GM21381 (cell line): Measurements from ENCODE around the gene MGAT4A.
"Not testable (repeated sequence)": the region's sequence is repeated elsewhere in the genome, so short reads cannot be mapped to it uniquely, and the experiment has no call there.

Experiments used
- ATAC-seq: cut with Tn5 transposase; IDR thresholded peaks from one replicate; pipeline ENCODE4 v1.9.1; 2021; ENCODE audit warnings: mild to moderate bottlenecking, moderate library complexity; ENCODE audit not compliant: unreplicated experiment

MGAT4A gene

DNA sequence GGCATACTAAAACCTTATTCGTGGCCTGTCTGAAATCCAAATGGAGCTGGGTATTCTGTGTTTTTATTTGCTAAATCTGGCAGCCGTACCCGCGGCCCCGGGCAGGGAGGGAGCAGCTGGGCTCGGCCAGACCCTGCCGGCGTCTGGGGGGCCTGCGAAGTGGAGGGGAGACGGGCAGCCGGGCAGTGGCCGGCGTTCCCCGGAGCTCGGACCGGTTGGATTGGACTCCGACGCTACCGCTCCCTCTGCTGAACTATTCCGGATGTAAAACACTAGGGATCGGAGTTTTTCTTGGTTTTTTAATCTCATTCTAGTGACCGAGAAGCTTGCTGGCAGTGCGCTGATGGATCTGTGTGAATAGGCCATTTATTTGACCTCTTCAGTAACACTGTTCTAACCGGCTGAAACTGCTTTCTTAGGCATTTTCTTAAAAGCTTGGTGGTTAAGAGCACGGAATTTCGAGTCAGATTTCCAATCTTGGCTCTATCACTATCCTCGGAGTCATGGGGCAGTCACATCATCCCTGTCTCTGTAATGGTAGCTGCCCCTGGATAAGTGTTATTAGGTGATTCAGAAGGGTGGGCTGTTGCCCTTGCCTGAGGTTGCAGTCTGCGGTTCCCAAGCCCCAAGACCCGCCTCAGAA is 121.8 kb downstream of the MGAT4A start:
- ATAC-seq, result peak; percentile 11

DNA sequence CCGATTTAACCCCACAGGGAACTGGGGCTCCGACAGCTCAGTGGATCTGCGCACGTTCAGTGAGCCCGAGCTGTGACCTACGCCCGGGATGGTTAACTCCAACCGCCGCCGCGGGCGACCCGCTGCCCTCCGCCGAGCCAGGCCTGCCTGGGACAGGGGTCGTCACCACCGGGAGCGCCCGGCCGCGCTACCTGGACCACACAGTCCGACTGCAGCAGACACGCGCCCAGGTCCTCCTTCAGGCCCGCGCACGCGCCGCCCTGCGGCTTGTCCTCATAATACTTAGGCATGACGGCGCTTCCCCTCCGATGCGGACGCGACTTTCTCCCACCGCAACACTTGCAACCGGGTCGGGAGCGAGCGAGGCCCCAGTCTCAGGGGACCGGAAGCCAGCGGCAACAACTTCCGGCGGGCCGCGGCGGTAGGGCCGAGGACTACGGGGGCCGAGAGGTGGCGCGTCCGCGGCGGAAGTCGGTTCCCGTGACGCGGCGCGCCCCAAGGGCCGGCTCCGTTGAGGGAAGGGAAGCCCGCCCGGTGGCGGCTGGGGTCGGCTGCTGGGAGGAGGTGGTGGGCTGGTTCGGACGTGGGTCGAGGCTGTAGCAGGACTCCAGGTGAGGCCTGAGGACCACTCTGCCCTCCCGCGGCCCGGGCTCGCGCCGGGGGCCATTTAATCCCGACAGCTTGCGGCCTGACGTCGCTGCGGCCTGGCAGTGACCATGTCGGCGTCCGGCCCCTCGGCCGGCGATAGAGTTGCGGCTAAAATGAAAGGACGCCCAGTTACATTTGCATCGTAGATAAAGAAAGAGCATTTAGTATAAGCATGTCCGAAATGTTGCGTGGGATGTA is 122.6 kb downstream of the MGAT4A start, which contains the start of the genes COA5 and UNC50:
Gene COA5, minus strand, starts transcription at position 397 of the 846 bp plus-strand sequence. Its CDS starts 107 bp downstream, at position 290.
Gene UNC50, plus strand, starts transcription at position 474 of the 846 bp plus-strand sequence. CDS start 1,171 bp downstream, outside the sequence.
- peak; percentile 91 for ATAC-seq

DNA sequence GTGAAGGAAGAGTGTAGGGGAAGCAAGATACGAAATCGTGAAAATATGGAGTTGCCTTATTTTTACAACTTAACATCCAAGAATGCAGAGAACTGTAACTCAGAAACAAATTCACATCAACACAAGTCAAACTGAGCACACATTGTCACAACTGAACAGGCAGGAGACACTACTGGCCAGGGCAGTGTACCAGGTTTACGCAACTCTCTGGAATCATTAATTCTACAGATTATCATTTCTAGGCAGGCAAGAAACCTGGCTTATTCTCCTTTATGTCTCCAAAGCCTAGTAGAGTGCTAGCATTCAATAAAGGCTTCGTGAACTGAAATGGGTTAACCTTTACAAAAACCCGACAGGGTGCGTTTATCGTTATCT is 123.2 kb downstream of the MGAT4A start:
- ATAC-seq, result no peak

DNA sequence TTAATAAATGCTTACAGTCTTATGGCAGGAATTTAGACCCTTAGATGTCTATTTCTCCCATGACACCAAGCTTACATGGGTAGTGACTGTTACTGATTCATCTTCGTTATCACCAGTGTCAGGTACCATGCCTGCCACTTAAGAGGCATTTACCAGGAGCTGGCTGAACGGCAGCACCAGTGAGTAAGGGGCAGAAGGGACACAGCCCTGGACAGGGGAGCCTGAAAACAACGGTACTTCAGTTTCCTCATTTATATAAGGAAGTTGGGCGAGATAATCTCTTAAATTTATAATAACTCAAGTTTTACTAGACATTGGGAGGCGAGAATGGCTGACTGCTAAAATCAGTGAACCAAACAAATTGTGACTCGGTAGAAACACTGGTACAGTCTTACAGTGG is 123.8 kb downstream of the MGAT4A start:
- no peak for ATAC-seq

GRCh38 chr2:98606431-98606830 is 124.5 kb downstream of the MGAT4A start:
- no peak for ATAC-seq

GRCh38 chr2:98605076-98605475 is 125.9 kb downstream of the MGAT4A start:
- ATAC-seq, result no peak

GRCh38 chr2:98604547-98604946 is 126.4 kb downstream of the MGAT4A start:
- no peak for ATAC-seq

GRCh38 chr2:98601532-98602132 is 129.3 kb downstream of the MGAT4A start:
- peak; percentile 81 for ATAC-seq

DNA sequence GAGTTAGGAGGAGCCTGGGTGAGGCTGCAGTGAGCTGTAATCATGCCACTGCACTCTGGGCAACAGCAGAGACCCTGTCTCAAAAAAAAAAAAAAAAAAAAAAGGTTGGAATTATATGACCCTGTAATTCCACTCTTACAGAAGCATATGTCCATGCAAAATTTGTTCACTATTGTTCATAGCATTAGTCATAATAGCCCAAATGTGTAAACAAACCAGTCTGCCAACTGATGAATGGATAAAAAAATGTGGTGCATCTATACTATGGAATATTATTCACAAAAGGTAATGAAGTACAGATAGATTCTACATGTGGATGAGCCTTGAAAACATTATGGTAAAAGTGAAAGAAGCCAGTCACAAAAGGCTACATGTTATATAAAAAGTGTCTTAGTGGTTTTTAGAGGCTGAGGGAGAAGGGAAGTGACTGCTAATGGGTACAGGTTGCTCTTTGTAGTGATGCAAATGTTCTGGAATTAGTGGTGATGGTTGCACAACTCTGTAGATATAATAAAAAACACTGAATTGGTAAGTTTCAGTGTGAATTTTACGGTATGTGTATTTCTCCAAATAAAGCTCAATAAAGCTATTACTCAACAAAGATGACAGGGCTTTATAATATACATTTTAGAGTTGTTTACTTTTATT is 132.0 kb downstream of the MGAT4A start:
- ATAC-seq, result no peak

DNA sequence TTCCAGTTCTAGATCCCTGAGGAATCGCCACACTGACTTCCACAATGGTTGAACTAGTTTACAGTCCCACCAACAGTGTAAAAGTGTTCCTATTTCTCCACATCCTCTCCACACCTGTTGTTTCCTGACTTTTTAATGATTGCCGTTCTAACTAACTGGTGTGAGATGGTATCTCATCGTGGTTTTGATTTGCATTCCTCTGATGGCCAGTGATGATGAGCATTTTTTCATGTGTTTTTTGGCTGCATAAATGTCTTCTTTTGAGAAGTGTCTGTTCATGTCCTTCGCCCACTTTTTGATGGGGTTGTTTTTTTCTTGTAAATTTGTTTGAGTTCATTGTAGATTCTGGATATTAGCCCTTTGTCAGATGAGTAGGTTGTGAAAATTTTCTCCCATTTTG is 136.3 kb downstream of the MGAT4A start:
- ATAC-seq, result not testable (repeated sequence)

- ATAC-seq, result no peak
Observed at GRCh38 chr2:98592565-98592964, 138.4 kb downstream of the MGAT4A start.

GRCh38 chr2:98589489-98589888 is 141.4 kb downstream of the MGAT4A start:
- ATAC-seq, result no peak

DNA sequence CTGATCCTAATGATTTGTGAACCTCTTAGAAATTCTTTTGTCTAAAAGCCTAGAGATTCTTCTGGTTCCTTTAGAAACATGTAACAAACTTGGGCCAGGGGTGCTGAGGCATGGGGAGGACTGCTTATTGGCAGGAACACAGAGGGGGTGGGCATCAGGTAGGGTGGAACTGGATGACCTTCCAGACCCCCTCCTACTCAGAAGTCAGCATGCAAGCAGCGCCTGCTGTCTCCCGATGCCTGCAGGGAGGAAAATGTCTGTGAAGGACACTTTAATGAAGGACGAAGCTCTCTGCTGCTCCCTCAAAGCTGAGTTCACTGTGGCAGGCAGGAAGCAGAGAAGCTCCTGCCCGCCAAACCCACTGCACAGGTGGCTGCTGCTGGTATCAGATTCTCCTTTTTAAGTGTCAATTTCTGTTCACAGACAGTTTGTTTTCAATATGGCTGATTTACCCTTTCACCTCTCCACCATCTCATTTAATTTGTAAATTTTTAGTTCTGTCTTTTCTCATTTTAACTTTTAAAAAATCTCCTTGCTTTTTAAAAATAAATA is 142.0 kb downstream of the MGAT4A start:
- no peak for ATAC-seq

DNA sequence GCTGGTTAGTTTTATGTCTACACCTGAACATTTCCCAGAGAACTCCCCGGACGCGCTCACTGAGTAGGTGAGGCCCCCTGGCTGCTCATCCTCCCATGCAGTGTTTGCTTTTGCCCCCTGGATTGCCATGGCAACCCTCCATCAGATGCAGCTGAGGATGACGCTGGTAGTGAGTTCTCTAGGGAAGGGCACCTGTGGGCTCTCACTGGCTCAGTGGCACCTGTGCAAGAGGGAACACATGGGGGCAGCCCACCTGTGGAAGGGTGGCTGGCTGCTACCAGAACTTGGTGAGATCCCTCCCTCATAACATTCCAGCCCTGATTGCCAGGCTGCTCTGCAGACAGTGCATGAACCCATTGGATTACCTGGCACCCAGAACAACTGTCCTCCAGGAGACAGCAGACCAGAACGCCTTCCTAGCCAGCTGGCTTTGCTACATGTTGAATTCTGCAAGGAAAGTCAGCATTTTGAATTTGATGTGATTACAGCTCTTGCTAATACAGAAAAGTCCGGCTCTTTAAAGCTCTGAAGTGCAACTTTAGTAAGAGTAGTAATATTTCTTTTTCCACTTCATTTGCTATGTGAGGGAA is 144.3 kb downstream of the MGAT4A start:
- ATAC-seq, result no peak

- ATAC-seq, result no peak
Observed at GRCh38 chr2:98585386-98585785, 145.5 kb downstream of the MGAT4A start.

- no peak for ATAC-seq
Observed at GRCh38 chr2:98583816-98584618, 146.9 kb downstream of the MGAT4A start.

- no peak for ATAC-seq
Observed at GRCh38 chr2:98583276-98583675, 147.7 kb downstream of the MGAT4A start.

GRCh38 chr2:98582523-98582922 is 148.4 kb downstream of the MGAT4A start:
- no peak for ATAC-seq

DNA sequence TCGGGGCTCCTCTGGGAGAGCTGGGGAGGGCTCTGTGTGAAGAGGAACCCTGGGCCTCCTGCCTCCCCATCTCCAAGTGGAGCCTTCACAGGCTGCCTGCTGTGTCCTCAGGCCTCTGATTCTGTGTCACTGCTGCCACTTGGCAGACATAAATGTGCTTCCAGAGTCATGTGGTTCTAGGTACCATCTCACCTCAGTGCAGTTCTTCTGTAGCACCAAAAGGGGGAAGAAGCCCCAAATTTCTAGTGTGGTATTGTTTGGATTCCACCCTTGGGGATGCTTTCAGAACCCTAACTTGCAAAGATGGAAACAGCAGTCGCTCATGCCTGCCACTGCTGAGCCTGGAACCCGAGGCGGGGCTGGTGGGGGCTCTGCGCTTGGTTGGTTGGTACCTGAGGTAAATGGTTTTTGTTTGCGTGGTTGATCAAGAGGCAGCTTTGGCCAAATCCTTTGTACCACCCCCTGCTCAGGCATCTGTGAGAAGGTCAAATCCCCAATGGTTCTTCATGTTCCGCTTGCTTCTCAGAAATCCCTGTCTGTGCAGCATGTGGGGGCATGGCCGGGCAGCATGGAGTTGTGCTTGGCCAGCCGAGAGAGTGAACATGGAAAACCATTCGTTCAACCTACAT is 150.2 kb downstream of the MGAT4A start:
- ATAC-seq, result no peak
